Neural progenitor cell (in vitro differentiated cells): ENCODE measurements around the gene MAP2K5. TPM values are rescaled to one million over a fixed set of nuclear protein-coding genes. Genes with fewer than 3 reads are reported as not detected.

Experiments
- DNase-seq: peaks from one replicate; pipeline ENCODE4 v3.0.0-alpha.2; 2016; ENCODE audit warnings: low spot score
- H2AFZ ChIP-seq: fragments of 200-600 bp; sonication (generic); replicated peaks from 2 replicates; pipeline ENCODE4 v1.6.1; 2016; ENCODE audit warnings: antibody characterized with exemption
- H3F3A ChIP-seq: fragments of 200-600 bp; sonication (generic); 2 replicates; pipeline ENCODE4 v1.6.1; 2016; ENCODE audit warnings: antibody characterized with exemption, low read depth
- H3K27ac ChIP-seq: fragments of 200-600 bp; sonication (generic); 2 replicates; pipeline ENCODE4 v1.5.1; 2016; ENCODE audit warnings: mild to moderate bottlenecking
- H3K27me3 ChIP-seq: fragments of 200-600 bp; sonication (generic); 2 replicates; pipeline ENCODE4 v1.6.1; 2016; ENCODE audit warnings: mild to moderate bottlenecking, moderate library complexity
- H3K36me3 ChIP-seq: fragments of 200-600 bp; sonication (generic); 2 replicates; pipeline ENCODE4 v1.5.1; 2016
- H3K4me1 ChIP-seq: fragments of 200-600 bp; sonication (generic); 2 replicates; pipeline ENCODE4 v1.6.1; 2016; ENCODE audit warnings: mixed run types
- H3K4me2 ChIP-seq: fragments of 200-600 bp; sonication (generic); 2 replicates; pipeline ENCODE4 v1.6.1; 2016
- H3K4me3 ChIP-seq: fragments of 200-600 bp; sonication (generic); 2 replicates; pipeline ENCODE4 v1.5.1; 2016
- H3K79me2 ChIP-seq: fragments of 200-600 bp; sonication (generic); 2 replicates; pipeline ENCODE4 v1.6.1; 2016; ENCODE audit warnings: low read depth
- H3K9ac ChIP-seq: fragments of 200-600 bp; sonication (generic); 2 replicates; pipeline ENCODE4 v1.6.1; 2016
- H3K9me3 ChIP-seq: fragments of 200-600 bp; sonication (generic); 2 replicates; pipeline ENCODE4 v1.5.1; 2016; ENCODE audit warnings: low read depth
- H4K20me1 ChIP-seq: fragments of 200-600 bp; sonication (generic); 2 replicates; pipeline ENCODE4 v1.6.1; 2016; ENCODE audit warnings: low read depth
- H3K27ac Mint-ChIP-seq: 3 replicates; pipeline ENCODE4 v1.8.0; 2021; ENCODE audit warnings: mixed read lengths
- H3K27me3 Mint-ChIP-seq: 2 replicates; pipeline ENCODE4 v1.8.0; 2022; ENCODE audit warnings: low read depth, mild to moderate bottlenecking, inconsistent platforms, moderate library complexity, mixed read lengths; ENCODE audit not compliant: insufficient read depth
- H3K36me3 Mint-ChIP-seq: 3 replicates; pipeline ENCODE4 v1.8.0; 2021; ENCODE audit warnings: mixed read lengths
- H3K4me1 Mint-ChIP-seq: 3 replicates; pipeline ENCODE4 v1.8.0; 2021; ENCODE audit warnings: mixed read lengths
- H3K4me3 Mint-ChIP-seq: 3 replicates; pipeline ENCODE4 v1.8.0; 2021; ENCODE audit warnings: mild to moderate bottlenecking, moderate library complexity, mixed read lengths
- H3K9me3 Mint-ChIP-seq: 3 replicates; pipeline ENCODE4 v1.8.0; 2020; ENCODE audit warnings: mixed read lengths
- EZH2 ChIP-seq: fragments of 200-600 bp; sonication (generic); IDR thresholded peaks from 2 replicates; pipeline ENCODE4 v1.6.1; 2017; ENCODE audit warnings: antibody characterized with exemption, mild to moderate bottlenecking, moderate library complexity
- EZH2phosphoT487 ChIP-seq: fragments of 200-600 bp; sonication (generic); IDR thresholded peaks from 2 replicates; pipeline ENCODE4 v1.6.1; 2017; ENCODE audit warnings: antibody characterized with exemption
- total RNA-seq: library from RNA; depleted of rRNA; stranded (reverse); fragments of >200 nt; gene quantifications from 2 replicates; pipeline ENCODE4 v1.2.3, GENCODE V29; 2015; ENCODE audit warnings: low replicate concordance
- TF ChIP-seq, protein P1 (sequence below): fragments of 200-600 bp; sonication (generic); IDR thresholded peaks from 2 replicates; pipeline ENCODE4 v1.5.1; 2017; ENCODE audit warnings: antibody characterized with exemption, mild to moderate bottlenecking

Gene MAP2K5
- total RNA-seq, 1 donor from 2014 or later = 17.2 TPM

DNA sequence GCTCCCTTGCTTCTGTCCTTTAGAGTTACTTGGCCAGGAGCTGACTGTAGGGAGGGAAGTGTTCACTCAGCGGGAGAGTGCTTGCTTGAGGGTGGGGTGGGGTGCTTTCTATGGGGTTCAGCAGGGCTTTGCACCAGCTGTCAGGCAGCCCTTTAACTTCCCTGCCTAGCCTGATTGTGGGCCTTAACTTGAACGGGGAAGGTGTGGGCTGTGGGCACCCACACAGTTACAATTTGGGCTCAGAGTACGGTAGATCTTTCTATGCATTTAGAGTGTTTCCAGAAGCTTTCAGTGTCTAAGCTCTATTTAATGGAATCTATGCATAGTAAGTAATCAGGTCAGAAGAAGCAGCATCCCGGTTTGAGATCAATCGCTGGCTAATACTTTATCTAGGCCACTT is 234.6 kb downstream of the MAP2K5 start:
- Mint-ChIP-seq H3K4me1 (peaks cover 65% of the 10 kb centered on the region), H3K27ac (no peak overlapping the region), H3K4me3 (no peak overlapping the region), H3K36me3 (no peaks in the 10 kb centered on the region), H3K9me3 (no peaks in the 10 kb centered on the region), H3K27me3 (peaks cover 4% of the 10 kb centered on the region)
- no peak for DNase-seq
- H3K27me3 ChIP-seq = no peaks in the 10 kb centered on the region
- H3K9ac ChIP-seq = no peak overlapping the region
- no peaks in the 10 kb centered on the region for H4K20me1 ChIP-seq
- no peaks in the 10 kb centered on the region for H3K79me2 ChIP-seq
- H3K27ac ChIP-seq = no peak overlapping the region
- H3K4me2 ChIP-seq = peak overlapping the region; percentile 20
- H3K36me3 ChIP-seq = no peaks in the 10 kb centered on the region
- H3F3A ChIP-seq = peaks cover 26% of the 10 kb centered on the region
- H3K4me3 ChIP-seq = no peak overlapping the region
- H3K4me1 ChIP-seq = peaks cover 83% of the 10 kb centered on the region
- no peak overlapping the region for H2AFZ ChIP-seq
- H3K9me3 ChIP-seq = no peaks in the 10 kb centered on the region
- no peak for TF ChIP-seq EZH2phosphoT487
- TF ChIP-seq EZH2 = no peak
- TF ChIP-seq, protein P1, sequence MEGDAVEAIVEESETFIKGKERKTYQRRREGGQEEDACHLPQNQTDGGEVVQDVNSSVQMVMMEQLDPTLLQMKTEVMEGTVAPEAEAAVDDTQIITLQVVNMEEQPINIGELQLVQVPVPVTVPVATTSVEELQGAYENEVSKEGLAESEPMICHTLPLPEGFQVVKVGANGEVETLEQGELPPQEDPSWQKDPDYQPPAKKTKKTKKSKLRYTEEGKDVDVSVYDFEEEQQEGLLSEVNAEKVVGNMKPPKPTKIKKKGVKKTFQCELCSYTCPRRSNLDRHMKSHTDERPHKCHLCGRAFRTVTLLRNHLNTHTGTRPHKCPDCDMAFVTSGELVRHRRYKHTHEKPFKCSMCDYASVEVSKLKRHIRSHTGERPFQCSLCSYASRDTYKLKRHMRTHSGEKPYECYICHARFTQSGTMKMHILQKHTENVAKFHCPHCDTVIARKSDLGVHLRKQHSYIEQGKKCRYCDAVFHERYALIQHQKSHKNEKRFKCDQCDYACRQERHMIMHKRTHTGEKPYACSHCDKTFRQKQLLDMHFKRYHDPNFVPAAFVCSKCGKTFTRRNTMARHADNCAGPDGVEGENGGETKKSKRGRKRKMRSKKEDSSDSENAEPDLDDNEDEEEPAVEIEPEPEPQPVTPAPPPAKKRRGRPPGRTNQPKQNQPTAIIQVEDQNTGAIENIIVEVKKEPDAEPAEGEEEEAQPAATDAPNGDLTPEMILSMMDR = no peak

DNA sequence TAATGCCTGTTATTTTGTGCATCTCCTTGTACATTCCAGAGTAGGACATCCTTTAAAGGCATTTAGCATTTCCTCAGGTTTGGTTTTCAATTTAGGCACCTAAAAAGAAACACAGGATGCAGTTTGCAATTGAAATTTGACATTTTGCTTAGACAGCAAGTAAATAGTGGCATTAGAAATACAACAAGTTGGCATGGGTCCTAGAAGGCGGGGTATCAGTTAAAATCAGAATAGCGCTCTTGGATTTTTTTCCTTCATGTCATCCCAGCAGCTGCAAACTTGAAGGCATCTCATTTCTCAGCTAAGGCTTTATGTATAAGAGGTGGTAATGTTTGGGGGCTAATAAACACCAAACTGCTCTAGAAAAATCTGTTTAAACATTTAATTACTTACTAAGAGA is 235.3 kb downstream of the MAP2K5 start:
- no peaks in the 10 kb centered on the region for H3K79me2 ChIP-seq
- peak overlapping the region; percentile 20 for H3K4me2 ChIP-seq
- TF ChIP-seq EZH2 (no peak), EZH2phosphoT487 (no peak)
- TF ChIP-seq, protein P1 = no peak
- H2AFZ ChIP-seq = no peak overlapping the region
- no peaks in the 10 kb centered on the region for H3K9me3 ChIP-seq
- peaks cover 33% of the 10 kb centered on the region for H3F3A ChIP-seq
- no peaks in the 10 kb centered on the region for H3K36me3 ChIP-seq
- no peak overlapping the region for H3K27ac ChIP-seq
- H3K9ac ChIP-seq = no peak overlapping the region
- Mint-ChIP-seq H3K4me3 (no peak overlapping the region), H3K27ac (no peak overlapping the region), H3K9me3 (no peaks in the 10 kb centered on the region), H3K27me3 (peaks cover 4% of the 10 kb centered on the region), H3K4me1 (peaks cover 72% of the 10 kb centered on the region), H3K36me3 (no peaks in the 10 kb centered on the region)
- DNase-seq = no peak
- H3K4me3 ChIP-seq = no peak overlapping the region
- peaks cover 84% of the 10 kb centered on the region for H3K4me1 ChIP-seq
- H4K20me1 ChIP-seq = no peaks in the 10 kb centered on the region
- H3K27me3 ChIP-seq = no peaks in the 10 kb centered on the region

DNA sequence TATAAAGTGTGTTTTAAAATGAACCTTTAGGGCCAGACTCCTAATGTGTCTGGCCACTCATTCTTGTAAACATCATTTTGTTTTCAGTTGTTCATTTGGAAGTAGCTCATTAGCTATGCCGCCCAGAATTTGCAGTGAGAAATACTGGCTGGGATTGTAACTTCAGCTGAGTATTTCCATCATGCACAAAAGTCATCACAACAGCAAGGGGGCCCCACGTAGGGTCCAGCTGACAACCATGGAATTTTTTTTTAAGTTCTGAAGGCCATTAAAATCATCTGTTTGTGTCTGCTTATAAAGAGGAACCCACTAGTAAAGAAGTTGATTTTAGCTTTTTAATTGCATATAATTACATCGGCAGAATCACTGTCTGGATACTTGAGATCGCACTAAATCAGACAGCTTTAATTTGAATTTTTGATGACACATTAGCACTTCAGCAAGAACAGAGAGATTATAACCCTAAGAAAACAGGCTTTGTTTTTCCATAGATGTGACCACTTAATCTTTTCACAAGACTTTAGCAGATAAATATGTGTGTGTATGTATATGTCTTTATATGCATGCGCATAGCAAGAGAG is 236.6 kb downstream of the MAP2K5 start:
- H4K20me1 ChIP-seq = no peaks in the 10 kb centered on the region
- H3K27ac ChIP-seq = peak overlapping the region; percentile 51
- Mint-ChIP-seq H3K27me3 (peaks cover 8% of the 10 kb centered on the region), H3K36me3 (no peaks in the 10 kb centered on the region), H3K4me3 (no peak overlapping the region), H3K9me3 (no peaks in the 10 kb centered on the region), H3K4me1 (peaks cover 81% of the 10 kb centered on the region), H3K27ac (no peak overlapping the region)
- peaks cover 45% of the 10 kb centered on the region for H3F3A ChIP-seq
- H3K4me1 ChIP-seq = peaks cover 86% of the 10 kb centered on the region
- no peaks in the 10 kb centered on the region for H3K36me3 ChIP-seq
- no peaks in the 10 kb centered on the region for H3K9me3 ChIP-seq
- H3K9ac ChIP-seq = no peak overlapping the region
- H3K4me3 ChIP-seq = no peak overlapping the region
- H3K79me2 ChIP-seq = no peaks in the 10 kb centered on the region
- peak overlapping the region; percentile 33 for H3K4me2 ChIP-seq
- DNase-seq = no peak
- no peak overlapping the region for H2AFZ ChIP-seq
- TF ChIP-seq EZH2phosphoT487 (no peak), EZH2 (no peak)
- TF ChIP-seq, protein P1 = no peak
- no peaks in the 10 kb centered on the region for H3K27me3 ChIP-seq
